AG10803 (cell line): ENCODE data around the gene UHRF1.

Source experiments
- DNase-seq: peaks from one replicate; pipeline ENCODE4 v3.0.0; 2010; ENCODE audit warnings: low read depth
- H3K4me3 ChIP-seq: 2 replicates; pipeline ENCODE4 v1.5.1; 2011; ENCODE audit warnings: mild to moderate bottlenecking, low read length, control low read depth
- CTCF ChIP-seq: conservative IDR thresholded peaks from 2 replicates; pipeline ENCODE4 v1.5.1; 2011; ENCODE audit warnings: mild to moderate bottlenecking, low read length, control low read depth, inconsistent platforms

Gene UHRF1

GRCh38 chr19:4984106-4984380 lies 74.7 kb downstream of the UHRF1 start:
- DNase-seq, result no peak
- no peak for TF ChIP-seq CTCF
- H3K4me3 ChIP-seq, result no peak overlapping the region

DNA sequence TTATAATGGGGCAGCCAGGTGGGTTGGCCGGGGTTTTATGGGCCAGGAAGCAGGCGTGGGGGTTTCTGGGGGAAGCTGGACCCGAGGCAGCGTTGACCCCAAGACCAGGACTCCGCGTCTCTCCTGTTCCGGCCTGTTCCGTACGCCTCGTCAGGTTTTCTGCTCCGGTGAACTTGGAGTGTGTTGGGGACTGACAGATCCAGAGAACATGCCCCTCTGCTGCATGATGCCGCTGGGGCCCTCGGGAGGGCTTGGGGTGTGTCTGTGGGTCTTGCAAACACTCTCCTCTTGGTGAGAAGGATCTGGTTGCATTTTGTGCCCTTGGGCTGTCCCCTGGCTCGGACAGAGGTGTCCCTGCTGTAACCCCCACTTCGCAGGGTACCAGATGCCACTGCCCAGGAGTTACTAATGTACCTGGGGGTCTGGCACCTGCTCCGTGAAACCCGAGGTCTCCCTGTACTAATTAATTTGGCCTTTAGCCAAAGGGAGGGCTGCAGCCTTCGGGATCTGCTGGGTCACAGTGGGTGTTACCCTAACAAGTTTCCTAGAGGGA lies 75.2 kb downstream of the UHRF1 start:
- TF ChIP-seq CTCF, result no peak
- no peak for DNase-seq
- H3K4me3 ChIP-seq, result no peak overlapping the region

- H3K4me3 ChIP-seq, result no peak overlapping the region
- TF ChIP-seq CTCF, result no peak
- no peak for DNase-seq
These were observed 76.3 kb downstream of the UHRF1 start for GRCh38 chr19:4985551-4985991.

DNA sequence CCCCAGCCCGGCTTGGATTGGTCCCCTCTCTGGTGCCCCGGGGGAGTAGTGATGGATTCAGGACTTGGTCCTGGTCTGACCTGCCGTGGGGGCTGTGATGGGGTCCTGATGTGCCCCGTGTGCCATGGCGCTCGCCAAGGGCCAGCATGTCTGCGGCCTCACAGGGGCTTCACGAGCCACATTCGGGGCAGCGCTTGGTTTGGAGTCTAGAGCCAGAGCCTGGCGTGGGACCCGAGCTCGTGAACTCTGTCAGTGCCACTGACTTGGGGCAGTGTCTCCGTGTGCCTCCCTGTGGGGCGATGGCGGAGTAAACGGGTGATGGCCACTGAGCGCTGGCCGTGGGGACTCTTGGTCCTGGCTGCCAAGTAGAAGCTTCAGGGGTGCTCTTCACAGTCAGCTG lies 76.8 kb downstream of the UHRF1 start:
- H3K4me3 ChIP-seq, result no peak overlapping the region
- no peak for DNase-seq
- no peak for TF ChIP-seq CTCF

DNA sequence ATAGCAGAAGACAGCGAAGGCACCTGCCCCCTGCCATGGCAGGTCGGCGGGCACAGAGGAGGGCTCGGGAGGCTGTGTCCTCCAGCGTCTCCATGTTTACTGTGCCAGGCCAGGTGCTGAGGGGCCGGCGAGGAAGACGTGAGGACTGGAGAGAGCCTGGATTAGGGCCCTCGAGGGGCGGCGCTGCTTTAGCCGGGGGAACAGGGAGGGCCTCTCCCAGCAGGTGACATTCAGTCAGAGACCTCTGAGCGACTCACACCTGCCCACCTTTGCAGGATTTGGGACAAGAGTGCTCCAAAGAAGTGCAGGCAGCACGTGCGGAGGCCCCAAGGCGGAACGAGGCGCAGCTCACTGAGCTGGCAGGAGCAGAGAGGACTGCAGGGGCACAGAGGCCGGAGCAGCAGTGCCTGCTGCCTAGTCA lies 77.2 kb downstream of the UHRF1 start:
- no peak overlapping the region for H3K4me3 ChIP-seq
- no peak for DNase-seq
- TF ChIP-seq CTCF, result no peak

- H3K4me3 ChIP-seq, result no peak overlapping the region
- peak; percentile 17 for DNase-seq
- no peak for TF ChIP-seq CTCF
These were observed 78.0 kb downstream of the UHRF1 start for GRCh38 chr19:4987256-4987655.

- no peak for DNase-seq
- H3K4me3 ChIP-seq, result no peak overlapping the region
- no peak for TF ChIP-seq CTCF
These were observed 78.5 kb downstream of the UHRF1 start for GRCh38 chr19:4987692-4988370.
